GM18909 (cell line): ENCODE measurements around the gene CREBRF.
"Not testable (repeated sequence)": the region's sequence is repeated elsewhere in the genome, so short reads cannot be mapped to it uniquely, and the experiment has no call there.

ENCODE experiments used
- ATAC-seq: cut with Tn5 transposase; IDR thresholded peaks from one replicate; pipeline ENCODE4 v1.9.1; 2021; ENCODE audit warnings: mild to moderate bottlenecking; ENCODE audit not compliant: unreplicated experiment, poor library complexity

The CREBRF gene

DNA sequence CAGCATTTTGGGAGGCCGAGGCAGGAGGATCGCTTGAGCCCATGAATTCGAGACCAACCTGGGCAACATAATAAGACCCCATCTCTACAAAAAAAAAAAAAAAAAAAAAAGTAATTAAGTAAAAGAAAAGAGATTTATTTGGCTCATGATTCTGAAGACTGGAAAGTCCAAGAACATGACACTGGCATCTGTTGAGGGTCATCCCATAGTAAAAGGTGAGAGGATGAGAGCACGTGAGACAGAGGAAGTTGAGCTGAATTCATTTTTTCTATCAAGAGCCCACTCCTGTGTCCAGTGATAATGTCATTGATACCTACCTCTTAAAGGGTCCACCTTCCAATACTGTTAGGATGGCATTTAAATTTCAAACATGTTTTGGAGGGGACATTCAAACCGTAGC, 19.8 kb downstream of the CREBRF start:
- ATAC-seq = no peak

DNA sequence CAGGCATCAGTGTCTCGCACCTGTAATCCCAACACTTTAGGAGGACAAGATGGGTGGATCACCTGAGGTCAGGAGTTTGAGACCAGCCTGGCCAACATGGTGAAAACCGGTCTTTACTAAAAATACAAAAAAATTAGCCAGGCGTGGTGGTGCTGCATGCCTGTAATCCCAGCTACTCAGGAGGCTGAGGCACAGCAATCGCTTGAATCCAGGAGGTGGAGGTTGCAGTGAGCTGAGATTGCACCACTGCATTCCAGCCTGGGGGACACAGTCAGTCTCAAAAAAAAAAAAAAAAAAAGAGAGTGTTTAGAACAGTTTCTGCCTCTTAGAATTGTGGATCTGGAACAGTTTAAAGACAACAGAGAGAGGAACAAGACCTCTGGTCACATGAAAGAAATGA, 20.3 kb downstream of the CREBRF start:
- ATAC-seq = not testable (repeated sequence)

DNA sequence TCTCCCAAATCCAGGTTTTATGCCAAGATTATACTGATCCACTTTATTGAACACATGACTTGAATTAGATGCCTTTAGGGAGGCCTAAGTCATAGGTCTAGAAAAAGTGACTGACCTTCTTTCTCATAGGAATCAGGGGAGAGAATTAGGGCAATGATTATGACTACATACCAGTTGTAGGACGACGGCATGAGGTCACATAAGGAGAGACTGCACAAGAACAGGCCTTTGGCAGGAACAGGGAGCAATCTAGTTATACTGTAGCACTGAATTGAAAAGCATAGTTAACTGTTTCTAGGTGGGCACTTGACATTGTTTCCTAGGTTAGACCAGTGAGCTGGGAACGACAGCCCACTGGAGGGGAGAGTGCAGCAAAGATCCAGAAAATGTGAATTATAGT, 22.7 kb downstream of the CREBRF start:
- no peak for ATAC-seq

DNA sequence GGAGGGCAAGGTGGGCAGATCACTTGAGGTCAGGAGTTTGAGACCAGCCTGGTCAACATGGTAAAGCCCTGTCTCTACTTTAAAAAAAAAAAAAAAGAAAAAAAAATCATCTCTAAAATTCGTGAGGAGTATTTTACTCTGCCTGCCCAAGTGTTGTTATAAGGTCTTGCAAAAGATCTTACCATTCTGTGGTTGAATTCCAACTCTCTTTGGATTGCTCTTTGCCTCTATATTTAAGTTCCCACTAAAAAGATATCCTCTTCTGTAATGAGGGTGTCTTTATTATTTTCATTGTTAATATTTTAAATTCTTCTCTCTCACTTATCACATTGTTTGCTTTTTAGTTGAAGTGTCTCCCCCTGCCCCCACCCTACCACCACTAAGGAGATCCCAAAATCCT, 33.4 kb downstream of the CREBRF start:
- no peak for ATAC-seq

DNA sequence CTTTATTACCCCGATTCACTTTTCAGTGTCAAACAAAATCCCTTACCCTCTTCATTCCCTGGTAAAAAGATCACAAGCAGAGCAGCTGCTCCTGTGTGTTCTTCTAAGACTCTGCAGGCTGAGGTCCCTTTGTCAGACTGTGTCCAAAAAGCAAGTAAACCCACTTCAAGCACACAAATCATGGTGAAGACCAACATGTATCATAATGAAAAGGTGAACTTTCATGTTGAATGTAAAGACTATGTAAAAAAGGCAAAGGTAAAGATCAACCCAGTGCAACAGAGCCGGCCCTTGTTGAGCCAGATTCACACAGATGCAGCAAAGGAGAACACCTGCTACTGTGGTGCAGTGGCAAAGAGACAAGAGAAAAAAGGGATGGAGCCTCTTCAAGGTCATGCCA, 34.5 kb downstream of the CREBRF start:
- ATAC-seq = no peak

DNA sequence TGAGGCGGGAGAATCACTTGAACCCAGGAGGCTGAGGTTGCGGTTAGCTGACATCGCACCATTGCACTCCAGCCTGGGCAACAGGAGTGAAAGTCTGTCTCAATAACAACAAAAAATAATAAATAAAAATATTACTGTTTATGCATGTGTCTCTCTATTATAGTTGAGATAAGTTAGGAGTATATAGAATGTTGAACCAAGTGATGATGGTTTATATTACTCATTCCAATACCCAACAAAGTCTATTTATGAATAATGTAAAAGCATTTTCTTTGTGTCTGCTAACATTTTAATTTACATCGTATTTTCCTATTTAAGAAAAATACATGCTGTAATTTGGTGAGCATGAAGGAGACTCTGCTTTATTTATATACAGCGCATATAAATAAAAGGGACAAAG, 35.8 kb downstream of the CREBRF start:
- ATAC-seq = no peak

DNA sequence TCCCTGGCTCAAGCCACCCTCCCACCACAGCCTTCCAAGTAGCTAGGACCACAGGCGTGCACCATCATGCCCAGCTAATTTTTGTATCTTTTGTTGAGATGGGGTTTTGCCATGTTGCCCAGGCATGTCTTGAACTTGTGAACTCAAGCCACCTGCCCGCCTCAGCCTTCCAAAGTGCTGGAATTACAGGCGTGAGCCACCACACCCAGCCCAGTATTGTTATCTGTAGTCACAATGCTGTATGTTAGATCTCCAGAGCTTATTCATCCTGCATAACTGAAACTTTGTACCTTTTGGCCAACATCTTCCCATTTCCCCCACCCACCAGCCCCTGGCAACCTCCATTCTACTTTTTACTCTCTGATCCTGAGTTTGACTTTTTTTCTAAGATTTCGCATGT, 37.5 kb downstream of the CREBRF start:
- ATAC-seq = no peak

DNA sequence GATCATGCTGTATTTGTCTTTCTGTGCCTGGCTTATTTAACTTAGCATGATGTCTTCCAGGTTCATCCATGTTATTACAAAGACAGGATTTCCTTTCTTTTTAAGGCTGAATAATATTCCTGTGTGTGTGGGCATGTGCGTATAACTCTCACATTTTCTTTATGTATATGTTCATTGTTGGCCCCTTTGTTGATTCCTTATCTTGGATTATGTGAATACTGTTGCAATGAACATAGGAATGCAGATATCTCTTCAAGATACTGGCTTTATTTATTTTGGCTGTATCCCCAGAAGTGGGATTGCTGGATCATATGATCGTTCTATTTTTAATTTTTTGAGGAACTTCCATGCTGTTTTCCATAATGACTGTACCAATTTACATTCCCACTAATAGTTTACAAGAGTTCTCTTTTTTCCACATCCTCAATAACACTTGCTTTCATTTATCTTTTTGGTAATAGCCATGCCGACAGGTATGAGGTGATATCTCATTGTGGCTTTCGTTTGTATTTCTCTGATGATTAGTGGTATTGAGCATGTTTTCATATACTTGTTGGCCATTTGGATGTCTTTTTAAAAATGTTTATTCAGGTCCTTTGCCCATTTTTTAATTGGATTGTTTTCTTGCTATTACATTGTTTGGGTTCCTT, 38.0 kb downstream of the CREBRF start:
- no peak for ATAC-seq

DNA sequence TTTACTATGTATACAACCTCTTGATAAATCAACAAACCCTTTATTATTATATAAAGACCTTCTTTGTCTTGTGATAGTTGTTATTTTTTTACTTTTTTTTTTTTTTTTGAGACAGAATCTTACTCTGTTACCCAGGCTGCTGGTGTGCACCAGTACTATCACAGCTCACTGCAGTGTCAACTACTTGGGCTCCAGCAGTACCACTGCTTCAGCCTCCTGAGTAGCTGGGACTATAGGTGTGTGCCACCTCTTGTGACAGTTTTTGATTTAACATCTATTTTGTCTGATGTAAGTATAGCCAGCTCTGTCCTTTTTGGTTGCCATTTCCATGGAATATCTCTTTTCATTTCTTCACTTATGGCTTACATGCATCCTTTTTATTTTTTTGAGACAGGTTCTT, 42.6 kb downstream of the CREBRF start:
- no peak for ATAC-seq

DNA sequence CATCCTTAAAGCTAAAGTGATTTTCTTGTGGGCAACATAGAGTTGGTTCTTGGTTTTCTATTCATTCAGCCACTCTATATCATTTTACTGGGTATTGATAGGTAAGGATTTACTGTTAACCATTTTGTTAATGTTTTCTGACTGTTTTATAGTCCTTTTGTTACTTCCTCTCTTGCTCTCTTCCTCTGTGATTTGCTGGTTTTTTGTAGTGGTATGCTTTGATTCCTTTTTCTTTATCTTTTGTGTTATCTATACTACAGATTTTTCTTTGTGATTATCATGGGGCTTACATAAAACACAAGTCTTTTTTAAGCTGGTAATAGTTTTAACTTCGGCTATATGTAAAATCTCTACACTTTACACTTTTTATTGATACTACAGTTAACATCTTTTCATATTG, 43.3 kb downstream of the CREBRF start:
- no peak for ATAC-seq

DNA sequence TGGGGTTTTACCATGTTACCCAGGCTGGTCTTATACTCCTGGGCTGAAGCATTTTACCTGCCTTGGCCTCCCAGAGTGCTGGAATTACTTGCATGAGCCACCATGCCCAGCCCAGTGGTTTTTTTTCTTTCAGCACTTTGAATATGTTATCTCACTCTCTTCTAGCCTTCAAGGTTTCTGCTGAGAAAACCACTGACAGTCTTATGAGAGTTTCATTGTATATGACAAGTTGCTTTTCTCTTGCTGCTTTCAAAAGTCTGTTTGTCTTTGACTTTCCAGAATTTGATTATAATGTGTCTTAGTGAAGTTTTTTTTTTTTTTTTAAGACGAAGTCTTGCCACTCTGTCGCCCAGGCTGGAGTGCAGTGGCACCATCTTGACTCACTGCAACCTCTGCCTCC, 45.1 kb downstream of the CREBRF start:
- ATAC-seq = no peak

DNA sequence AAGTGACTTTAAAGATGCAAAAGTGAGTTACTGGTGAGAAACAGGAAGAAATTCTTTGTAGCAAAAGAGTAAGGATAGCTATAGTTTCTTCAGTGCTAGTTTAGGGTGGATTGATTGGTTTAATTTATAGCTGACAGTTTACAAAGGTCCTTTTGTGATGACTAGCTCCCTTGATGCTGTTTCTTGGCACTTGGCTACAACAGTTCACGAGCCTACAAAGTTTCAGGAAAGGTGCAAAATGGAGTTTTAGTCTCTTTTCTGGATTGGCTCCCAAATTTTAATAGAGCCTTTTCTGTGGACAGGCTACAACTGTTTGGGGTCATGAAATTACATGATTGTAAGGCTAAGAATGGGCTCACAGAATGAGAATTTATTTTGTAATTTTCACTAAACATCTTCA, 47.3 kb downstream of the CREBRF start:
- no peak for ATAC-seq

DNA sequence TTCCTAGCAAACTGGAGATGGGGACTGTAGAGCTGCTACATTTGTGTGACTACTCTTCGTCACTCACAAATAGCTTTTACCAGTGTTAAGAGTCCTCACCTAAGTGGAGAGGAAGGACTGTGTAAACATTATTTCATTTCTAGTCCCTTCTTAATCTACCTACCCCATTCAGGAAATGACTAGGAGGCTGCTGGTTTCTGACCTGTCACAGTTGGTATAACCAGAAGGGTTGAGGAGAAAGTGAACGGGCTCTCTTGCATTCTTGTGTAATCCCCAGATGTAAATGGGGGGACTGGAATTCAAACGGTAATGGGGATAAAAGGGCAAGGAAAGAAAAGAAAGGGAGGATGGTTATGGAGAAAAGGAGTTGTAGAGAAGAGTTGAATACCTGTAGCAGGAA, 52.8 kb downstream of the CREBRF start:
- no peak for ATAC-seq

DNA sequence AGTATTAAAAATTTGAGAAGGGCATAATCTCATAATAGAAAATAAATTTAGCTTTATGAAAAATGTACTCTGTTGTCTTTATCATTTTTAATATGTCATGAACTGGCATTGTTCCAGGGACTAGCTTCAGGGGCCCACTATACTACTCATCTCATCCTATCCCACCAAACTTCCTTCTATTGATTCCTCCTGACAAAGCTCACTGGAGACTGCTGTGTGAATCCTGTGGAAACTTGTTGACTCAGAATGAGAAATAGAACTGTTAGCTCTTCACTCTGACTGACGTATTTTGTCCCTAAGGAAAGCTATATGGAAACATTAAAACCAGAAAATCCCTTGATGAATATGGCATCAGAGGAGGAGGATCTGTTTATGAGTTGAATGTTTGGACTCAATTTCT, 58.4 kb downstream of the CREBRF start:
- ATAC-seq = no peak

DNA sequence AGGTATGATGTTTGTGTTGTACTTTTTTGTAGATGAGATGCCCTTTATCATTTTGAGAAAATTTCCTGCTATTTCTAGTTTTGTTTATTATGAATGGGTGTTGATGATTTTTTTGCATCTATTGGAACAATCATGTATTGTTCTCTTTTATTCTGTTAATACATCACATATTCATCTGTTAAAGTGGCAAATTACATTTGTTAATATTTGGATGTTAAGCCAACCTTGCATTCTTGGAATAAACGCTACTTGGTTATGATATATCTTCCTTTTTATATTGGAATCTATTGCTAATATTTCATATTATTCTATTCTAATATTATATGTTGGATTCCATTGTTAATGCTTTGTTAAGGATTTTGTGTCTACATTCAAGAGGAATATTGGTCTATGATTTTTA, 63.6 kb downstream of the CREBRF start:
- ATAC-seq = no peak

DNA sequence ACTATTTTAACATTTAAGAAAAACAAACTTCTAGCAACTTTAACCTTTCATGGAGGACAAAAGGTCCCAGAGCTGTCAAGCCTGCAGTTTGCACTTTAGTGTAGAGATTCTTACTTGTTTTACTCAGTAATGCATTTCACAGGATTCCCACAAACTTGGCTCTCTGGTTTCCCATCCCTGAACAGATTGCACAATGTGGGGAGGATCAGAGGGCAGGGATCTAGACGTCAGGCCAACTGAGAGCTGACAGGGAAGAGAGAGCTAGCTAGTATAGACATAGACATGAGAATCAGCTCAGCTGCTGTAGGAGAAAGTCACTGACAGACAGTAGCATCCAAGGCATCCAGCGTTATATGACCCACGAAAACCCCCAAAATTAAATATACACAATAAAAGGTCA, 67.3 kb downstream of the CREBRF start:
- ATAC-seq = no peak

DNA sequence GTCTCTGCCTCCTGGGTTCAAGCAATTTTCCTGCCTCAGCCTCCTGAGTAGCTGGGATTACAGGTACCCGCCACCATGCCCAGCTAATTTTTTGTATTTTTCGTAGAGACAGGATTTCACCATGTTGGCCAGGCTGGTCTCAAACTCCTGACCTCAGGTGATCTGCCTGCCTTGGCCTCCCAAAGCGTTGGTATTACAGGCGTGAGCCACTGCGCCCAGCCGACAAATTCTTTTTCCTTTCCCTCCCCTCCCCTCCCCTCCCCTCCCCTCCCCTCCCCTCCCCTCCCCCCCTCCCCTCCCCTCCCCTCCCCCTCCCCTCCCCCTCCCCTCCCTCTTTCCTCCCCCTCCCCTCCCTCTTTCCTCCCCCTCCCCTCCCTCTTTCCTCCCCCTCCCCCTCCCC, 76.0 kb downstream of the CREBRF start:
- ATAC-seq = not testable (repeated sequence)

DNA sequence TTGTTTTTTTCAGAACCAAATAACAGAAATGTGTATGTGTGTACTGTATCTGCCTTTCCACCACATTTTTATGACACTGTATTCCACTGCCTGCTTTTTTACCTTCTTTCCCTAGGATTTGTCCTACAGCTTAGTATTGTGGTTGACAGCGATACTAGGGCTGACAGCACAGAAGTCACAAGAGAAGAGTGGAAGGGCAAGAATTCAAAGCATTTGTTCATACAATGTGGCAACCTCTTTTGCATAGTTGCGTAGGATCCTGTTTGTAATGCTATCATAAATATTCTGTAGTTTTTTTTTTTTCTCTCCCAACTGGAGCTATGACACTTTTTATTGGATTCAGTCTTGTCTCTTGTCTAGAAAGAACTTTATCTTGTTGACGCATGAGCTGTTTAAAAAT, 82.6 kb downstream of the CREBRF start:
- ATAC-seq = no peak

DNA sequence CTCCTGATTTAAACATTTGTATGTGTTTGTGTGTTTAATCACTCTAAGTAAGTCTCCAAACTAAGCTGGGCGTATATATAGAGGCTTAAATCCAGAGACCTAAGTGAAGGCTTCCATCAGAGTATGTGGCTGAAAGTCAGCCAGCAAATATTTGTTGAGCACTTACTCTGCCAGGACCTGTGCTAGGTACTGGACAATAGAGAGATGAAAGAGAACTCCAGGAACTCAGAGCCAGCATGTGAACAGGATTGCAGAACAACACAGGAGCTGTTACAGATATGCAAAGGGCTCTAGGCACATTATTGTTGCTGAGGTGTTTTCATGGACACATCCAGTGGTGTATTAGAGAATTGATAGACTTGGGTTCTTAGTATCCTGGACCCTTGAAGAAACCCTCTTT, 83.5 kb downstream of the CREBRF start:
- ATAC-seq = no peak

DNA sequence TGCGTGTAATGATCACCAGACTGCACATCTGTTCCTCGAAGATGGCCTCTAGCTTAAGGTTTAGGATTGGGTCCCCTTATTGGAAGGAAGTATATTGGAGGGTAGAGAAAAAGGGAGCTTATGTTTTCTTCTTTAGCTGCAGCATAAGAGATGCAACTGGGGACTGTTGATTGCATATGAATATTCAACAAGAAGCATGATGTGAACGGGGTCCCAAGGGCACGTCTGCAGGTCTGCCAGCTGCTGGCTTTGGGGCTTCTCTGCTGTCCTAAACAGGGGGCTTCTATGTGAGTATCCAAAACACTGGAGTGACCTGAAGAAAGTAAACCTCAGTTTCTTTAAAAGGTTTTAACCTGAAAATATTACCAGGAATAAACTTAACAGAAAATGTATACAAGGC, 84.6 kb downstream of the CREBRF start:
- no peak for ATAC-seq

DNA sequence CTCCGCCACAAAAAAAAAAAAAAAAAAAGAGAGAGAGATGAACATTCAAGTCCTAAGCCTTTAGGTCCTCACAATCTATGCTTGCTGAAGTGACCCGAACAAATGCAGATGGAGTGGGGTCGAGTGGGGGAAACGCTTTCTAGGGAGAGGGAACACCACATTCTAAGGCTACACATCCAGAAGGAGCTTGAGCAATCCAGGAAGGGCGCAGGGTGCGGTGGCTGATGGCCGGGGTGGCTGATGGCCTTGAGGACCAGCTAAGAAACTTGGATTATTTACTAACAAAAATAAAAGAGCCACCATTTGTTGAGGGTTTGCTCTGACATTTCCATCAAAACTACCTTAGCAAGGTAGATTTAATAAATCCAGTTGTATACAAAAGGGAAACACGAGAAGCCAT, 87.4 kb downstream of the CREBRF start:
- ATAC-seq = no peak

DNA sequence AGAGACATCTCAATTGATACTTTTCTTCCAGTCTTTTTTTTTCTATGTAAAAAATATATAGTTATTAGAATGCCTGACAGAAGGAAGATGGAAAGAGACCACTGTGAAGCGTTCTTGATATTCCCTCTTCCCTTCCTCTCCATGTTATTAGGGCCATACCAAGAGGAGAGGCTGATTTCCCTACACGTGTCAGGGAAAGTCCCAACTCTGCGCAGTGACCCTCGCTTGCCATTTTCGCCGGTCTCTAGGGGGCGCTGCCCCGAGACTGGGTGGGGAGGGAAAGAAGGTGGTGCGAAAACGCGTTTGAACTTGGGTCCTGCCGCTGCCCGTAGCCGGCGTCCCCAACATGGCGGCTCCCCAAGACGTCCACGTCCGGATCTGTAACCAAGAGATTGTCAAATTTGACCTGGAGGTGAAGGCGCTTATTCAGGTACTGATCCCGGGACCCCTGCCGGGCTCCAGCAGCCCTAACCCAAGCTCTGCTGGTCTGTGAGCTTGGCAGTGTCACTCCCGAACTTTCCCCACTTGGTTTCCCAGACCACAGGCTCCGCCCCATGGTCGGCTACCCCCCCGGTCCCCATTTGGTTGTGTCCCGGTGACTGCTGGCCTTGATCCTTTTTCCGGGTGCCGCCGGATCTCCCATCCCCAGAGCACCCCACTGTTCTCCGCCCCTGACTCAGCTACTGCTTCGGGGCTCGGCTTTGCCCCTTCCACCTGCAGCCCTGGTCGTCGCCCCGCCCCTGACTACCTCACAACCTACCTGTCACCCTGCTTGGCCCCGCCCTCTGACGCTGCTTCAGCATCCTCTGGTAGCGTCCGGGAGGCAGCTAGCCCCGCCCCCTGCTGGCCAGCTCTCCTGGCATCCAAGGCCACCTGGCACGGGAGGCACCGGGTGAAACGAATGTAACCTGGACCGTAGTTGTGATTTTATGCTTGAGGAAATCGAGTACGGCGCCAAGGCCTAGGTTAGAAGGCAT, 88.3 kb downstream of the CREBRF start, which contains the start of gene BNIP1:
Gene BNIP1, plus strand, starts transcription at position 332 of the 977 bp plus-strand sequence. Its CDS starts 15 bp downstream, at position 347.
- ATAC-seq = peak; percentile 88
